Measurements from ENCODE around the gene ARMH1. TPM values are rescaled to one million over a fixed set of nuclear protein-coding genes. Genes with fewer than 3 reads are reported as not detected.
"Not testable (repeated sequence)": the region's sequence is repeated elsewhere in the genome, so short reads cannot be mapped to it uniquely, and the experiment has no call there.

Gene ARMH1
- total RNA-seq, 1 experiment from 2014 or later = 2.8 TPM

- ATAC-seq (no peak), DNase-seq (ENCODE audit: low read depth, low spot score) (no peak)
- ChIA-PET POLR2A (no interaction called here), CTCF (no interaction called here)
- no peaks in the 10 kb centered on the region for H3K4me1 ChIP-seq (ENCODE audit: control insufficient read depth, insufficient read depth, low read length)
- no peak overlapping the region for H3K27ac ChIP-seq (ENCODE audit: low read length)
- in situ Hi-C loops (cut with HindIII; ENCODE audit: low pct_unique_long_range_greater_than_20kb, low sequenced_read_pairs) (no loop called here), intact Hi-C loops (cut with micrococcal nuclease; ENCODE audit: unreplicated experiment) (no loop called here)
- peaks cover 27% of the 10 kb centered on the region for H3K36me3 ChIP-seq (ENCODE audit: control insufficient read depth, insufficient read depth, low read length)
- no TSS peak for BruUV-seq (replicated peaks)
- no peak for TF ChIP-seq CTCF (IDR thresholded peaks at IDR 0.05)
- no peak for TF ChIP-seq REST (IDR thresholded peaks at IDR 0.05; ENCODE audit: insufficient read depth in 1 of 2, low read depth in 2 of 2, low read length in 1 of 2)
- TF ChIP-seq SIN3A (IDR thresholded peaks at IDR 0.05; ENCODE audit: borderline replicate concordance, insufficient read depth, low read depth, low read length) = no peak
- TF ChIP-seq POLR2AphosphoS5 (IDR thresholded peaks at IDR 0.05; ENCODE audit: low read depth, low read length) = no peak
- no peak for TF ChIP-seq TCF7L2 (IDR thresholded peaks at IDR 0.05; ENCODE audit: low read depth, low read length)
- H3K27me3 ChIP-seq (ENCODE audit: control insufficient read depth, insufficient read depth, low read length) = no peaks in the 10 kb centered on the region
- no peak overlapping the region for H3K4me3 ChIP-seq (ENCODE audit: low read depth in 2 of 2, low read length in 2 of 2)
- H3K9me3 ChIP-seq (ENCODE audit: control insufficient read depth, insufficient read depth, low read depth, low read length) = no peaks in the 10 kb centered on the region
These were observed 86.4 kb downstream of the ARMH1 start for GRCh38 chr1:44760876-44761275.

- DNase-seq (ENCODE audit: low read depth, low spot score); CTCF ChIA-PET; in situ Hi-C loops (cut with HindIII; ENCODE audit: low pct_unique_long_range_greater_than_20kb, low sequenced_read_pairs); H3K4me1 ChIP-seq (ENCODE audit: control insufficient read depth, insufficient read depth, low read length); H3K36me3 ChIP-seq (ENCODE audit: control insufficient read depth, insufficient read depth, low read length); H3K27ac ChIP-seq (ENCODE audit: low read length); intact Hi-C loops (cut with micrococcal nuclease; ENCODE audit: unreplicated experiment); BruUV-seq (replicated peaks); ATAC-seq; H3K4me3 ChIP-seq (ENCODE audit: low read depth in 2 of 2, low read length in 2 of 2); H3K9me3 ChIP-seq (ENCODE audit: control insufficient read depth, insufficient read depth, low read depth, low read length); H3K27me3 ChIP-seq (ENCODE audit: control insufficient read depth, insufficient read depth, low read length): not testable (repeated sequence)
- POLR2A ChIA-PET = interaction anchor here (1.4 kb wide), 1 partner anchor 45 kb away, joined by 4 read pairs; no protein-coding TSS in a partner anchor
These were observed 91.9 kb downstream of the ARMH1 start for GRCh38 chr1:44766421-44766820.

Other genes with a start within 250 kb of the ARMH1 start
- 22.9 TPM for gene TMEM53, start 233 bp upstream of the ARMH1 start, total RNA-seq (2021; ENCODE audit: unreplicated experiment)
- not detected for gene RNU5D-1, start 56.5 kb downstream of the ARMH1 start, total RNA-seq (2021; ENCODE audit: unreplicated experiment)
- 69.4 TPM for gene KIF2C, start 65.1 kb downstream of the ARMH1 start, total RNA-seq (2021; ENCODE audit: unreplicated experiment)
- gene RPS8, start 100.8 kb downstream of the ARMH1 start, total RNA-seq (2021; ENCODE audit: unreplicated experiment) = 1,087 TPM
- 0.15 TPM for gene BEST4, start 113.5 kb downstream of the ARMH1 start, total RNA-seq (2021; ENCODE audit: unreplicated experiment)
- 13.7 TPM for gene PLK3, start 125.7 kb downstream of the ARMH1 start, total RNA-seq (2021; ENCODE audit: unreplicated experiment)
- not detected for gene DYNLT4, start 132.6 kb downstream of the ARMH1 start, total RNA-seq (2021; ENCODE audit: unreplicated experiment)
- 2.6 TPM for gene BTBD19, start 133.8 kb downstream of the ARMH1 start, total RNA-seq (2021; ENCODE audit: unreplicated experiment)
- 0.74 TPM for gene PTCH2, start 168.5 kb downstream of the ARMH1 start, total RNA-seq (2021; ENCODE audit: unreplicated experiment)